HCT116 (cell line): ENCODE data around the gene MAST4. TPM values are rescaled to one million over a fixed set of nuclear protein-coding genes. Genes with fewer than 3 reads are reported as not detected.

Experiments
- ATAC-seq: fragments of 200-7000 bp; cut with Tn5 transposase; 2 replicates; pipeline ENCODE4 v1.9.1; 2020; ENCODE audit warnings: mild to moderate bottlenecking, moderate library complexity
- BruUV-seq: library from RNA; stranded (reverse); fragments of 400-500 nt; replicated peaks from 2 replicates; lab custom pipeline; 2021; lab: Mats Ljungman, UMichigan
- CTCF ChIA-PET: fragments of 300-600 bp; sonication (Branson Sonifier 250); formaldehyde crosslinking; loops from one replicate; lab custom pipeline; 2021; ENCODE audit warnings: antibody characterized with exemption; lab: Charles Lee
- POLR2A ChIA-PET: fragments of 300-600, 350-600 bp; sonication (Branson Sonifier 250); formaldehyde crosslinking; loops from one replicate; lab custom pipeline; 2021; ENCODE audit warnings: antibody characterized with exemption; lab: Charles Lee
- RAD21 ChIA-PET, 2 experiments: fragments of 300-600 bp; sonication (Branson Sonifier 250); formaldehyde crosslinking; loops; one replicate each; lab custom pipeline; 2023; ENCODE audit warnings: low total read pairs in 2 of 2; ENCODE audit not compliant: uncharacterized antibody in 2 of 2, unreplicated experiment in 2 of 2, low non-redundant PET in 1 of 2; lab: Charles Lee
- DNase-seq: peaks from one replicate; pipeline ENCODE4 v3.0.0-alpha.2; 2010; ENCODE audit warnings: low read depth, low spot score
- H2AFZ ChIP-seq: fragments of 200-600 bp; shearing (Covaris generic), sonication (generic); 2 replicates; pipeline ENCODE4 v1.6.1; 2017; ENCODE audit warnings: low read depth, mixed run types, mixed read lengths, antibody characterized with exemption, low read length; ENCODE audit not compliant: poor library complexity, severe bottlenecking
- H3K27ac ChIP-seq: 2 replicates; pipeline ENCODE4 v1.5.1; 2012; ENCODE audit warnings: low read depth, low read length
- H3K27me3 ChIP-seq: fragments of 200-600 bp; sonication (generic); 2 replicates; pipeline ENCODE4 v1.6.1; 2016; ENCODE audit warnings: mixed run types, low read length, mixed read lengths; ENCODE audit not compliant: insufficient read depth
- H3K36me3 ChIP-seq, 2 experiments: fragments of 200-500 bp in 1 of 2; fragments of 200-600 bp in 1 of 2; sonication (Bioruptor generic) in 1 of 2; sonication (generic) in 1 of 2; 2 replicates each; pipeline versions ENCODE4 v1.5.1 to v1.6.1; 2014 to 2016; ENCODE audit warnings: low read length in 2 of 2, inconsistent platforms in 1 of 2, mixed read lengths in 1 of 2, mixed run types in 1 of 2; ENCODE audit not compliant: insufficient read depth in 2 of 2, control insufficient read depth in 1 of 2
- H3K4me1 ChIP-seq, 2 experiments: fragments of 200-600 bp in 1 of 2; sonication (generic) in 1 of 2; 2 replicates each; pipeline versions ENCODE4 v1.5.1 to v1.6.1; 2012 to 2017; ENCODE audit warnings: low read length in 2 of 2, inconsistent platforms in 1 of 2, mild to moderate bottlenecking in 1 of 2, mixed read lengths in 1 of 2, mixed run types in 1 of 2, moderate library complexity in 1 of 2; ENCODE audit not compliant: insufficient read depth in 2 of 2, control insufficient read depth in 1 of 2
- H3K4me2 ChIP-seq: fragments of 200-600 bp; sonication (generic); 2 replicates; pipeline ENCODE4 v1.6.1; 2017; ENCODE audit warnings: mixed run types, low read length, mixed read lengths
- H3K4me3 ChIP-seq, 2 experiments: fragments of 200-600 bp in 1 of 2; sonication (generic) in 1 of 2; replicated peaks in 1 of 2; 2 replicates each; pipeline ENCODE4 v1.5.1; 2011 to 2016; ENCODE audit warnings: low read length in 2 of 2, control low read depth in 1 of 2, low read depth in 1 of 2, mild to moderate bottlenecking in 1 of 2, mixed read lengths in 1 of 2, mixed run types in 1 of 2
- H3K79me2 ChIP-seq: fragments of 200-600 bp; sonication (generic); 2 replicates; pipeline ENCODE4 v1.6.1; 2017; ENCODE audit warnings: mild to moderate bottlenecking, mixed run types, low read length, moderate library complexity, mixed read lengths; ENCODE audit not compliant: insufficient read depth
- H3K9ac ChIP-seq: fragments of 200-600 bp; sonication (generic); 2 replicates; pipeline ENCODE4 v1.6.1; 2016; ENCODE audit warnings: low read length, mixed read lengths
- H3K9me2 ChIP-seq: fragments of 200-600 bp; sonication (generic), shearing (Covaris generic); 2 replicates; pipeline ENCODE4 v1.6.1; 2017; ENCODE audit warnings: mixed run types, mild to moderate bottlenecking, moderate library complexity; ENCODE audit not compliant: insufficient read depth
- H3K9me3 ChIP-seq, 2 experiments: fragments of 200-500 bp in 1 of 2; fragments of 200-600 bp in 1 of 2; sonication (Bioruptor generic) in 1 of 2; sonication (generic) in 1 of 2; 2 replicates each; pipeline ENCODE4 v1.6.1; 2014 to 2017; ENCODE audit warnings: low read length in 2 of 2, mixed read lengths in 2 of 2, inconsistent platforms in 1 of 2, low read depth in 1 of 2, mild to moderate bottlenecking in 1 of 2, mixed run types in 1 of 2, moderate library complexity in 1 of 2; ENCODE audit not compliant: control insufficient read depth in 1 of 2, insufficient read depth in 1 of 2
- H4K20me1 ChIP-seq: fragments of 200-600 bp; sonication (generic), shearing (Covaris generic); 2 replicates; pipeline ENCODE4 v1.6.1; 2017; ENCODE audit warnings: mixed run types, mild to moderate bottlenecking, moderate library complexity; ENCODE audit not compliant: insufficient read depth
- ATF3 ChIP-seq: IDR thresholded peaks from 2 replicates; pipeline ENCODE4 v1.6.1; 2012
- ELF1 ChIP-seq: IDR thresholded peaks from 2 replicates; pipeline ENCODE4 v1.6.1; 2012; ENCODE audit warnings: low read depth, borderline replicate concordance
- EZH2 ChIP-seq: fragments of 200-600 bp; sonication (generic); IDR thresholded peaks from 2 replicates; pipeline ENCODE4 v1.6.1; 2017; ENCODE audit warnings: antibody characterized with exemption, mixed run types
- EZH2phosphoT487 ChIP-seq: fragments of 200-600 bp; IDR thresholded peaks from 2 replicates; pipeline ENCODE4 v1.6.1; 2018; ENCODE audit warnings: antibody characterized with exemption, borderline replicate concordance
- POLR2A ChIP-seq: IDR thresholded peaks from 2 replicates; pipeline ENCODE4 v1.7.0; 2011; ENCODE audit warnings: borderline replicate concordance; ENCODE audit not compliant: insufficient read depth, insufficient read length; ENCODE audit errors: extremely low read depth
- POLR2AphosphoS5 ChIP-seq: IDR thresholded peaks from 2 replicates; pipeline ENCODE4 v1.6.1; 2011; ENCODE audit warnings: mild to moderate bottlenecking, low read depth, low read length, moderate library complexity
- RAD21 ChIP-seq: IDR thresholded peaks from 2 replicates; pipeline ENCODE4 v1.6.1; 2012; ENCODE audit warnings: low read depth, mild to moderate bottlenecking
- SP1 ChIP-seq: IDR thresholded peaks from 2 replicates; pipeline ENCODE4 v1.6.1; 2012; ENCODE audit warnings: low read depth
- SRF ChIP-seq: IDR thresholded peaks from 2 replicates; pipeline ENCODE4 v1.6.1; 2012; ENCODE audit warnings: low read depth
- TCF7L2 ChIP-seq: IDR thresholded peaks from 2 replicates; pipeline ENCODE4 v1.7.0; 2011; ENCODE audit warnings: borderline replicate concordance, inconsistent platforms; ENCODE audit not compliant: insufficient read depth, insufficient read length; ENCODE audit errors: extremely low read depth
- YY1 ChIP-seq: IDR thresholded peaks from 2 replicates; pipeline ENCODE4 v1.6.1; 2011; ENCODE audit warnings: low read length, low read depth, moderate library complexity, mild to moderate bottlenecking; ENCODE audit not compliant: insufficient replicate concordance; ENCODE audit errors: extremely low read depth
- ZFX ChIP-seq: fragments of 450-650 bp; IDR thresholded peaks from 2 replicates; pipeline ENCODE4 v1.6.1; 2017
- ZNF274 ChIP-seq: fragments of 200-500 bp; sonication (Bioruptor generic); IDR thresholded peaks from 2 replicates; pipeline ENCODE4 v1.6.1; 2014; ENCODE audit warnings: mild to moderate bottlenecking, low read depth, low read length, inconsistent platforms
- intact Hi-C: fragments of 100-400 bp; cut with micrococcal nuclease; formaldehyde crosslinking; loops from 2 replicates; pipeline ENCODE4 v1.10.0; 2022
- total RNA-seq: library from RNA; stranded (reverse); gene quantifications from one replicate; pipeline ENCODE4 v1.2.1, GENCODE V29; 2021; ENCODE audit not compliant: unreplicated experiment
- TF ChIP-seq, protein P1 (sequence below), 3 experiments: fragments of 200-600 bp in 1 of 3; sonication (generic) in 1 of 3; IDR thresholded peaks in 2 of 3; conservative IDR thresholded peaks in 1 of 3; 2 replicates each; pipeline ENCODE4 v1.5.1; 2012 to 2017; ENCODE audit warnings: low read depth in 2 of 3, low read length in 2 of 3, antibody characterized with exemption in 1 of 3, borderline replicate concordance in 1 of 3, control low read depth in 1 of 3, mild to moderate bottlenecking in 1 of 3, mixed read lengths in 1 of 3, mixed run types in 1 of 3, moderate library complexity in 1 of 3; ENCODE audit not compliant: insufficient read depth in 1 of 3
- TF ChIP-seq, protein P2 (sequence below): IDR thresholded peaks from 2 replicates; pipeline ENCODE4 v1.6.1; 2011; ENCODE audit warnings: mild to moderate bottlenecking, low read length, moderate library complexity; ENCODE audit not compliant: insufficient replicate concordance; ENCODE audit errors: extremely low read depth

MAST4 gene
- total RNA-seq, 1 experiment from 2014 or later = 1.1 TPM

GRCh38 chr5:66743344-66743743, 147.2 kb downstream of the MAST4 start:
- Histone ChIP-seq H3K9ac (no peak overlapping the region), H3K4me3 (no peak overlapping the region), H3K4me2 (no peak overlapping the region), H2AFZ (no peak overlapping the region), H3K27me3 (peaks cover 41% of the 10 kb centered on the region), H3K9me2 (no peaks in the 10 kb centered on the region), H3K4me1 (no peaks in the 10 kb centered on the region), H4K20me1 (no peaks in the 10 kb centered on the region)
- no peak for ATAC-seq
- DNase-seq = no peak
- POLR2A ChIA-PET = no interaction called here
- intact Hi-C loops = loop anchor here (5.0 kb wide), 1 partner anchor 436 kb away; no protein-coding TSS in a partner anchor
- TF ChIP-seq, protein P1, sequence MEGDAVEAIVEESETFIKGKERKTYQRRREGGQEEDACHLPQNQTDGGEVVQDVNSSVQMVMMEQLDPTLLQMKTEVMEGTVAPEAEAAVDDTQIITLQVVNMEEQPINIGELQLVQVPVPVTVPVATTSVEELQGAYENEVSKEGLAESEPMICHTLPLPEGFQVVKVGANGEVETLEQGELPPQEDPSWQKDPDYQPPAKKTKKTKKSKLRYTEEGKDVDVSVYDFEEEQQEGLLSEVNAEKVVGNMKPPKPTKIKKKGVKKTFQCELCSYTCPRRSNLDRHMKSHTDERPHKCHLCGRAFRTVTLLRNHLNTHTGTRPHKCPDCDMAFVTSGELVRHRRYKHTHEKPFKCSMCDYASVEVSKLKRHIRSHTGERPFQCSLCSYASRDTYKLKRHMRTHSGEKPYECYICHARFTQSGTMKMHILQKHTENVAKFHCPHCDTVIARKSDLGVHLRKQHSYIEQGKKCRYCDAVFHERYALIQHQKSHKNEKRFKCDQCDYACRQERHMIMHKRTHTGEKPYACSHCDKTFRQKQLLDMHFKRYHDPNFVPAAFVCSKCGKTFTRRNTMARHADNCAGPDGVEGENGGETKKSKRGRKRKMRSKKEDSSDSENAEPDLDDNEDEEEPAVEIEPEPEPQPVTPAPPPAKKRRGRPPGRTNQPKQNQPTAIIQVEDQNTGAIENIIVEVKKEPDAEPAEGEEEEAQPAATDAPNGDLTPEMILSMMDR (IDR thresholded peaks at IDR 0.05 in 2 of 3, conservative IDR thresholded peaks at IDR 0.05 in 1 of 3; ENCODE audit: borderline replicate concordance in 1 of 3, insufficient read depth in 1 of 3, low read depth in 2 of 3, low read length in 2 of 3) = no peak
- TF ChIP-seq, all 23 proteins: peak for 0
- Histone ChIP-seq H3K27ac (no peak overlapping the region), H3K9me3 (no peaks in the 10 kb centered on the region), H3K36me3 (no peaks in the 10 kb centered on the region), H3K79me2 (no peaks in the 10 kb centered on the region)
- no TSS peak for BruUV-seq
- CTCF ChIA-PET = interaction anchor here (2.2 kb wide), 1 partner anchor 437 kb away, joined by 12 read pairs; no protein-coding TSS in a partner anchor
- RAD21 ChIA-PET = no interaction called here

DNA sequence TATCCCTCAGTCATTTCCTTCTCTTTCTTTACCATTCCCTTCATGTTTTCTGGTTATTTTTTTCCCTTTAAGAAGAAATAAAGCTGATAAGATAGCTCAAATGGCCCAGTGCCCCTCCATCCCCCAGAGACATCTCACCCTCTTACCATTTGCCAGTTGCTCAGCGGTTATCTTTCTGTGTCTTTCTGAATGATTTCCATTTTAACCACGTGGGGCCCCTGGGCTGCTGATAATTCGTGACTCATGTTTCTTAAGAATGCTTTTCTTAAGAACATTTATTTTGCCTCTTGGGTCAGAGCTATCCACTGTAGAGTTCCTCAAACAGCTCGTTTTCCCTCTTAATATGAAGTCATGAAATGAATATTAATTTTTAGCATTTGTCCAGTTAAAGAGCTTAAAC, 147.8 kb downstream of the MAST4 start:
- Histone ChIP-seq H3K27me3 (peaks cover 37% of the 10 kb centered on the region), H3K36me3 (no peaks in the 10 kb centered on the region), H3K9ac (no peak overlapping the region), H3K4me2 (no peak overlapping the region), H3K4me1 (no peaks in the 10 kb centered on the region), H2AFZ (no peak overlapping the region), H3K27ac (no peak overlapping the region), H3K9me3 (no peaks in the 10 kb centered on the region), H3K79me2 (no peaks in the 10 kb centered on the region), H3K4me3 (no peak overlapping the region), H3K9me2 (no peaks in the 10 kb centered on the region), H4K20me1 (no peaks in the 10 kb centered on the region)
- POLR2A ChIA-PET = no interaction called here
- CTCF ChIA-PET = interaction anchor here (0.6 to 0.7 kb wide), 2 partner anchors 13 to 438 kb away, joined by 3 read pairs; no protein-coding TSS in a partner anchor
- no peak for DNase-seq
- BruUV-seq = no TSS peak
- intact Hi-C loops = loop anchor here (5.0 kb wide), 1 partner anchor 437 kb away; no protein-coding TSS in a partner anchor
- RAD21 ChIA-PET = no interaction called here
- ATAC-seq = no peak
- no peak for TF ChIP-seq POLR2AphosphoS5
- no peak for TF ChIP-seq EZH2
- no peak for TF ChIP-seq ELF1
- no peak for TF ChIP-seq EZH2phosphoT487
- TF ChIP-seq ZNF274 = no peak
- TF ChIP-seq RAD21 = no peak
- TF ChIP-seq YY1 = no peak
- TF ChIP-seq SP1 = no peak
- no peak for TF ChIP-seq ATF3
- TF ChIP-seq POLR2A = no peak
- no peak for TF ChIP-seq SRF
- no peak for TF ChIP-seq ZFX
- no peak for TF ChIP-seq TCF7L2
- TF ChIP-seq, protein P2, sequence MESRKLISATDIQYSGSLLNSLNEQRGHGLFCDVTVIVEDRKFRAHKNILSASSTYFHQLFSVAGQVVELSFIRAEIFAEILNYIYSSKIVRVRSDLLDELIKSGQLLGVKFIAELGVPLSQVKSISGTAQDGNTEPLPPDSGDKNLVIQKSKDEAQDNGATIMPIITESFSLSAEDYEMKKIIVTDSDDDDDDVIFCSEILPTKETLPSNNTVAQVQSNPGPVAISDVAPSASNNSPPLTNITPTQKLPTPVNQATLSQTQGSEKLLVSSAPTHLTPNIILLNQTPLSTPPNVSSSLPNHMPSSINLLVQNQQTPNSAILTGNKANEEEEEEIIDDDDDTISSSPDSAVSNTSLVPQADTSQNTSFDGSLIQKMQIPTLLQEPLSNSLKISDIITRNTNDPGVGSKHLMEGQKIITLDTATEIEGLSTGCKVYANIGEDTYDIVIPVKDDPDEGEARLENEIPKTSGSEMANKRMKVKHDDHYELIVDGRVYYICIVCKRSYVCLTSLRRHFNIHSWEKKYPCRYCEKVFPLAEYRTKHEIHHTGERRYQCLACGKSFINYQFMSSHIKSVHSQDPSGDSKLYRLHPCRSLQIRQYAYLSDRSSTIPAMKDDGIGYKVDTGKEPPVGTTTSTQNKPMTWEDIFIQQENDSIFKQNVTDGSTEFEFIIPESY = no peak
